GM12864 (cell line): ENCODE data around the gene C19orf25.
"Not testable (repeated sequence)": the region's sequence is repeated elsewhere in the genome, so short reads cannot be mapped to it uniquely, and the experiment has no call there.

Experiments used
- DNase-seq: peaks from one replicate; pipeline ENCODE4 v3.0.0-alpha.2; 2011; ENCODE audit warnings: low read depth
- H3K4me3 ChIP-seq: 2 replicates; pipeline ENCODE4 v1.5.1; 2011; ENCODE audit warnings: mild to moderate bottlenecking, low read depth, low read length, control low read depth
- TF ChIP-seq, protein P1 (sequence below): IDR thresholded peaks from 2 replicates; pipeline ENCODE4 v1.5.1; 2011; ENCODE audit warnings: low read depth, mild to moderate bottlenecking, moderate library complexity, low read length, control low read depth, inconsistent platforms; ENCODE audit errors: missing control alignments

Gene C19orf25

GRCh38 chr19:1524287-1524971, 45.4 kb upstream of the C19orf25 start:
- H3K4me3 ChIP-seq, result no peak overlapping the region
- DNase-seq, result no peak
- TF ChIP-seq, protein P1, sequence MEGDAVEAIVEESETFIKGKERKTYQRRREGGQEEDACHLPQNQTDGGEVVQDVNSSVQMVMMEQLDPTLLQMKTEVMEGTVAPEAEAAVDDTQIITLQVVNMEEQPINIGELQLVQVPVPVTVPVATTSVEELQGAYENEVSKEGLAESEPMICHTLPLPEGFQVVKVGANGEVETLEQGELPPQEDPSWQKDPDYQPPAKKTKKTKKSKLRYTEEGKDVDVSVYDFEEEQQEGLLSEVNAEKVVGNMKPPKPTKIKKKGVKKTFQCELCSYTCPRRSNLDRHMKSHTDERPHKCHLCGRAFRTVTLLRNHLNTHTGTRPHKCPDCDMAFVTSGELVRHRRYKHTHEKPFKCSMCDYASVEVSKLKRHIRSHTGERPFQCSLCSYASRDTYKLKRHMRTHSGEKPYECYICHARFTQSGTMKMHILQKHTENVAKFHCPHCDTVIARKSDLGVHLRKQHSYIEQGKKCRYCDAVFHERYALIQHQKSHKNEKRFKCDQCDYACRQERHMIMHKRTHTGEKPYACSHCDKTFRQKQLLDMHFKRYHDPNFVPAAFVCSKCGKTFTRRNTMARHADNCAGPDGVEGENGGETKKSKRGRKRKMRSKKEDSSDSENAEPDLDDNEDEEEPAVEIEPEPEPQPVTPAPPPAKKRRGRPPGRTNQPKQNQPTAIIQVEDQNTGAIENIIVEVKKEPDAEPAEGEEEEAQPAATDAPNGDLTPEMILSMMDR, result no peak

DNA sequence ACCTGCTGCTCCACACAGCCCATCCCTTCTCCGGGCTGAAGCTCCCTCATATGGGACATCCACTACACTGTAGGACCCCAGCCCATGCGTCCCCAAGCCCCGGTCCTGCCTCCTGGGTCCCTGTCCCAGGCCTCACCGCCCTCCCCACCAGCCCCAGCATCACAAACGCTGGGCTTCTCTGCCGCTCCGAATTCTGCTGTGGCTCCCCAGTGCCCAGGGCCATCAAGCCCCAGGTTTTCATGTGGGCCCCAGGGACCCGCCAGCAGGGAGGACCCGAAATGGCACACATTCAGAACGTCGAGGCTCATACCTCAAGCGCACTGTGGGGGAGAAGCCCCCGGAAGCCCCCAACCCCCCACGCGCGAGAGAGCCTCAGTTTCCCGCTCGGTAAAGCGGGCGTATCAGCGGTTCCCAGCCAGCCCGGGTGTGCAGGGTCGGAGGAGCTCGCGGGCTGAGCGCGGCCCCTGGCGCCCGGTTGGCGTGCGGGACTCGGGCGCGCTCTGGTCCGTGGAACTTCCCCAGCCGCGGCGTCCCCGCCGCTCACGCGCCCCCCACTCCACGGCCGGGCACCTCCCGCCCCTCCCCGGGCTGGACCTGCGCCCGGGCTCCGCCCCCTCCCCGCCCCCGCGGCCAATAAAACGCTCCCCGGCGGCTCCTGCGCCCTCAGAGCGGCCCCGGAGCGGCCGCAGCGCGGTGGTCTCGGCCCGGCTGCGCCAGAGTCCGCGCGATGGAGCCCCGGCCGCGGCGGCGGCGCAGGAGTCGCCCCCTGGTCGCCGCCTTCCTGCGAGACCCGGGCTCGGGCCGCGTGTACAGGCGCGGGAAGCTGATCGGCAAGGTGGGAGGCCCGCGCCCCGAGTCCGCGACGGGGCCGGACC, 44.6 kb upstream of the C19orf25 start, which contains the start of gene PLK5:
PLK5 (plus strand) TSS at position 666 of the 875 bp plus-strand sequence. CDS start 2,920 bp downstream, outside the sequence.
- TF ChIP-seq, protein P1, result no peak
- DNase-seq, result no peak
- no peak within 1 kb of the TSS for H3K4me3 ChIP-seq

- TF ChIP-seq, protein P1, result no peak
- H3K4me3 ChIP-seq, result no peak overlapping the region
- no peak for DNase-seq
Observed at GRCh38 chr19:1522838-1523237, 43.8 kb upstream of the C19orf25 start.

DNA sequence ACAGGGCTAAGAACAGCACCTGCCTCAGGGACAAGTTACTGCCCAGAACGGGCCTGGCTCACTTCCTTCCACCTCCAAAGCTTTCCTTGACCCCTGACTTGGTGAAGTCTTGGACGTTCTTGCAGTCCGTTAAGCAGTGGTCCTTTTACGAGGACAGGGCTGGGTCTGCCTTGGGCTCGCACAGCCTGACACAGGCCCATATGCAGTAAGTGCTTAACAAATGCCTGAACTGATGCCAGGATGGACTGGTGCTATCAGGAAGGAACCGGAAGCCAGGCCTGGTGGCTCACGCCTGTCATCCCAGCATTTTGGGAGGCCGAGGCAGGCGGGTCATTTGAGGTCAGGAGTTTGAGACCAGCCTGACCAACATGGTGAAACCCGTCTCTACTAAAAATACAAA, 43.0 kb upstream of the C19orf25 start:
- DNase-seq, result no peak
- TF ChIP-seq, protein P1, result no peak

DNA sequence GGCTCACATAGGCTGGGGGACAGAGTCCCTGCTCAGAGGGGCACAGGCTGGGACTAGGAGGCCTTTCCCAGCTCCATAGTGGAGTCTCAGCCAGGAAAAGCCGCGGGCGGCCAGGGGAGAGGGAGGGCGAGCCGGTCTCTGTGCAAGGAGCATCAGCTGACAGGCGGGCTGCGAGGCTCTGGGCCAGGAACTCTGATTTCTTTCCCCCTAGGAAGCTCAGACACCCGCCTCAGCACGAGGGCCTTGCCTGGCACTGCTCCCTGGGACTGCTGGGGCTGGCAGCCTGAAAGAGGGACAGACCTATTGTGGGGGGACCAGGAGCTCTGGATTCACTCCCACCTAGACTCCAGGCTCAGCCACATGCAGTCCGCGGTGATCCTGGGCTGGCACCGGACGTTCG, 42.6 kb upstream of the C19orf25 start:
- TF ChIP-seq, protein P1, result no peak

More for the DNA sequence above, 43.0 kb upstream of the C19orf25 start:
- H3K4me3 ChIP-seq, result no peak overlapping the region

DNA sequence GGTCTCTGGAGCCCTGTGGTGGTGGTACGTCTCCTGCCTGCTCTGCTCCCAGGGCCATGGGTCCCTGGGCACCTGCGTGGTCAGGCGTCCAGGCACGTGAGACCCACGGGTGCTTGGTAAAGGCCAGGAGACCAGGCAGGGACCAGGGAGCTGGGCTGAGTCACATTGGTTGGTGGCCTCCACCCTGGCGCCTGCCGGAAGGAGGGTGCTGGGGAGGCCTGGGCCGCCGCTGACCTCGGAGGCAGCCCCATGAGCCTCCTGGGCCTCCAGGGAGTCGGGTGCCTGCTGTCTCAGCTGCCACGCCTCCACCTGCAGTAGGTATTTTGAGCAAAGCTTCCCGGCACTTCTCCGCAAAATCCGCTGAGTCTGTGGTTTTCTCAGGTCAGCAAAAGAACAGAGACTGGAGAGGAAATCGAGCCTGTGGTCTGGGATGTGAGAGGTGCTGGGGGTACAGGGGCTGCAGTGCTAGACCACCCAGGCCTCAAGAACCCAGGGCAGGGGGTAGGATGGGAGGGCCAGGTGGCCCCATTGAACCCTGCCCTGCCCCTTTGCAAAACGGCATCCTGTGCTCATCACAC, 41.3 kb upstream of the C19orf25 start:
- no peak overlapping the region for H3K4me3 ChIP-seq
- TF ChIP-seq, protein P1, result no peak
- DNase-seq, result no peak

More for the DNA sequence above, 42.6 kb upstream of the C19orf25 start:
- no peak for DNase-seq
- no peak overlapping the region for H3K4me3 ChIP-seq

DNA sequence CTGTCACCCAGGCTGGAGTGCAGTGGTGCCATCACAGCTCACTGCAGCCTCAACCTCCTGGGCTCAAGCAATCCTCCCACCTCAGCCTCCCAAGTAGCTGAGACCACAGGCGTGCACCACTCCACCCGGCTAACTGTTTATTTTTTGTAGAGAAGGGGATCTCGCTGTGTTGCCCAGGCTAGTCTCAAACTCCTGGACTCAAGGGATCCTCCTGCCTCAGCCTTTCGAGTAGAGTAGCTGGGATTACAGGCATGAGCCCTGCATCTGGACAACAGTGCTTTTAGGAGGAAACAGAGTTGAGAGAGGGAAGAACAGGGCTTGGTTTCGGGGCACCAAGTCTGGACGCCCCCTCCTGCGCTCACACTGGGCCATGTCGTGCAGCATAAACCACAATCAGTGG, 40.8 kb upstream of the C19orf25 start:
- H3K4me3 ChIP-seq, DNase-seq: not testable (repeated sequence)
